Stimulated activated CD8-positive, alpha-beta memory T cell treated with anti-CD3 and anti-CD28 coated beads, Interleukin-15, amount 100 ng/mL, for 24 hours (primary cell): Measurements from ENCODE around the gene APOB.
"Not testable (repeated sequence)": the region's sequence is repeated elsewhere in the genome, so short reads cannot be mapped to it uniquely, and the experiment has no call there.

Experiments used
- DNase-seq: peaks from one replicate; pipeline ENCODE4 v3.0.0-alpha.2; 2020; ENCODE audit warnings: low read depth

APOB gene

GRCh38 chr2:21033237-21034155, 10.4 kb downstream of the APOB start:
- DNase-seq: no peak

GRCh38 chr2:21032338-21033236, 11.3 kb downstream of the APOB start:
- DNase-seq: no peak

- DNase-seq: no peak
Observed at GRCh38 chr2:21030983-21031968, 12.6 kb downstream of the APOB start.

GRCh38 chr2:21029519-21029918, 14.4 kb downstream of the APOB start:
- DNase-seq: no peak

- not testable (repeated sequence) for DNase-seq
Observed at GRCh38 chr2:21028951-21029350, 14.9 kb downstream of the APOB start.

GRCh38 chr2:21028021-21028947, 15.6 kb downstream of the APOB start:
- DNase-seq: no peak

- no peak for DNase-seq
Observed at GRCh38 chr2:21026479-21027282, 17.2 kb downstream of the APOB start.

GRCh38 chr2:21025690-21026478, 18.0 kb downstream of the APOB start:
- no peak for DNase-seq

- DNase-seq: no peak
Observed at GRCh38 chr2:21024722-21025389, 19.0 kb downstream of the APOB start.

- no peak for DNase-seq
Observed at GRCh38 chr2:21024198-21024597, 19.7 kb downstream of the APOB start.

GRCh38 chr2:21023419-21024181, 20.3 kb downstream of the APOB start:
- no peak for DNase-seq

- DNase-seq: no peak
Observed at GRCh38 chr2:21022792-21023367, 21.0 kb downstream of the APOB start.

- DNase-seq: no peak
Observed at GRCh38 chr2:21021430-21021829, 22.4 kb downstream of the APOB start.

- no peak for DNase-seq
Observed at GRCh38 chr2:21020668-21021288, 23.1 kb downstream of the APOB start.

GRCh38 chr2:21020031-21020667, 23.7 kb downstream of the APOB start:
- no peak for DNase-seq

GRCh38 chr2:21019678-21020021, 24.2 kb downstream of the APOB start:
- DNase-seq: no peak
